NOMO-1 treated with DMSO at 0.1 percent for 48 hours (cell line): ENCODE measurements around the gene GPR33.
A peak's percentile ranks its signal among the peaks of the same experiment; 100 is the strongest.
"Not testable (repeated sequence)": the region's sequence is repeated elsewhere in the genome, so short reads cannot be mapped to it uniquely, and the experiment has no call there.

Experiments
- DNase-seq: peaks from one replicate; lab custom pipeline; 2025; ENCODE audit not compliant: unreplicated experiment; lab: John Stamatoyannopoulos, UW

GPR33 gene

DNA sequence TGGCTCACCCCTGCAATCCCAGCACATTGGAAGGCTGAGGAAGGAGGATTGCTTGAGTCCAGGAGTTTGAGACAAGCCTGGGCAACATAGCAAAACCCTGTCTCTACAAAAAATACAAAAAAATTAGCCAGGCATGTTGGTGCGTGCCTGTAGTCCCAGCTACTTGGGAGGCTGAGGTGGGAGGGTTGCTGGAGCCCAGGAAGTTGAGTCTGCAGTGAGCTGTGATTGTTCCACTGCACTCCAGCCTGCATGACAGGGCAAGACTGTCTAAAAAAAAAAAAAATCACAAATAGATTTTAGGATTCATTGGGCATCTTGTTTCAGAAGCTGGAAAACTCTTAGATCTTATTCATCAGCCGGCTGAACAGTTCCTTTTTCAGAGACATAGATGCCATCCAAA lies 25.4 kb downstream of the GPR33 start:
- not testable (repeated sequence) for DNase-seq

DNA sequence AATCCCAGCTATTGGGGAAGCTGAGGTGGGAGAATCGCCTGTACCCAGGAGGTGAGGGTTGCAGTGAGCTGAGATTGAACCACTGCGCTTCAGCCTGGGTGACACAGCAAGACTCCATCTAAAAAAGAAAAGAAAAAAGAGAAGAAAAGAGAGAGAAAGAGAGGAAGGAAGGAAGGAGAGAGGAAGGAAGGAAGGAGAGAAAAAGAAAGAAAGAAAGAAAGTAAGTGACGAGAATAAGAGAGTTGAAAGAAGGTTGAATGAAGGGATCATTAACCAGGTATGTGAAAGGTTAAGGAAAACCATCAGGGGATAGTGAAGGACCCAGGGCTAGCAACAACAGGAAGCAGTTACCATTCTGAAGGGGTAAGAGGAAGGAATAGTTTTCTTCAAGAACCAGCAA lies 26.3 kb downstream of the GPR33 start:
- no peak for DNase-seq

DNA sequence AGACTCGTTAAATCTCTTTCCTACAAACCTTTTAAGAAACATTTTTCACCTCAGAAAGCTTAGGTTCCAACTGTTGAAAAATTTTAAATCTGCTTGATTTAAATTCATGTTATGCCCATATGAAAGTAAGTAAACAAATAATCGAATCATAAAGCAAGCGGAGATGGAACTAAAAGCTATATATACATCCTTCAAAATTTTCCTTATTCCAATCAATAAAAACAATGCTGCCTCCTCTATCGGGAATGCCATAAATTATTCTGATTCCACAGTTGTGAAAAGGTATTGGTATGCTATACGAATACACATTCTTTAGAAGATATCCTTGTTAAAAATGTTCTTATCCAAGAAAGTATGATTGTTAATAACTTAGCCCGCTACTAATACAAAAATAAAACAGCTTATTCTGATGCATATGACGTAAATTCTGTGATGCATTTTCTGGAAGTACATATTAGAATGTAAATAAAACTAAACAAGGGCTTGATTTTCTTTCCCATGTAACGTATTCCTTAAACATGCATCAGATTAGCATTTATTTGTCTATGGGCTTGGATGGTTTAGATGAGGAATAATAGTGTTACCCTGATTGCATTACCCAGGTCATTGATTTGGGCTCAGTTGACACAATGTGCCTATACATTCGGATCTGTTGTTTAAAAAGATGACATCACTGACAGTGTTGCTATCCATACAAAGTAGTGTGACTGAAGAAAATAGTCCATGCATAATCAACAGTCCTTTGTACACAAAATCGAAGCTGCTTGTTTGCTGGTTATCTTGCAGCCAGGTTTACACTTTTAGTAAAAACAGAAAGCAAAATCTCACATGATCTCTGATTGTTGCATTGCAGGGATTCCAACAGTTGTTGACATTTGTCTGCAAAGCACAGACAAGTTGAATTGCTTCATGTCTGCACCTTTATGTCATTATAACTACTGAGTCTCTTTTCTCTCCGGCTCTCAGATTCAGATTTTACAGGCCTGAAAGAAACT lies 29.9 kb downstream of the GPR33 start:
- no peak for DNase-seq

DNA sequence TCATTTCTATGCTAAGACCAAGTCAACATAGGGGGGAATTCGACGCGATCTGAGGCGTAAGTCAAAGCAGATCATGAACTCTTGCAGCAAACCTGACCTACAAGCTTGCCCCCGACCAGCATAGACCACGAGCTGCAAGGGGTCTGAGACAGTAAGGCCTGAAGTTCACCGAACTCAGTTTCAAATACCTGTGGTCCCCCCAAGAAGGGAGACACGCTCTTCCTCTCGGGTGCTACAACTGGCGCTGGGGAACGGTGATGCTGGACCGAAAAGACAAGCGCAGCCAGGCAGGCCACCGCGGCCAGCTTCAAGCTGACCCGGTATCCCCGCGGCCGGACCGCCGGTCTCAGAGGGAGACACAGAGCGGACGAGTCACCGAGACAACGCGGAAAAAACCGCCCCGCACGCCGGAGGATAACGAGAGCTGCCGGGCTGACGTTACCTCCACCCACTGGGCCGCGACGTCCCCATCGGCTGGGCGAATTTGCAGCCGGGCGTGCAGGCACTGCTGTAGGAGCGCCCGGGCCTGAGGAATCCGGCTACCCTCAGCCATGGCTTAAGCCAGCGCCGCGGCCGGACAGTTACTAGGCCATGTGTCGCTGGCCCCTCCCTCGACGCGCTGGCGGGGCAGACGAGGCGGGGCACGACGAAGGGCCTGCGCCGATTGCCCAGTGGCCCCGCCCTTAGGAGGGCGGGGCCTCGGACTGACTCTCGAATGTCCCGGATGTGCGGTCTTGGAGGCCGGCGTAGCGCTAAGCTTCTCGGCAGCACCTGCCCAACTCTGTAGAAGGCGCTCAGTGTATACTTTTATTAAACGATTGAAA lies 30.8 kb downstream of the GPR33 start, which contains the start of gene DTD2:
Gene DTD2 (minus strand): TSS at position 666 of the 824 bp plus-strand sequence. CDS start 113 bp downstream, at position 553.
- DNase-seq: peak; percentile 91

DNA sequence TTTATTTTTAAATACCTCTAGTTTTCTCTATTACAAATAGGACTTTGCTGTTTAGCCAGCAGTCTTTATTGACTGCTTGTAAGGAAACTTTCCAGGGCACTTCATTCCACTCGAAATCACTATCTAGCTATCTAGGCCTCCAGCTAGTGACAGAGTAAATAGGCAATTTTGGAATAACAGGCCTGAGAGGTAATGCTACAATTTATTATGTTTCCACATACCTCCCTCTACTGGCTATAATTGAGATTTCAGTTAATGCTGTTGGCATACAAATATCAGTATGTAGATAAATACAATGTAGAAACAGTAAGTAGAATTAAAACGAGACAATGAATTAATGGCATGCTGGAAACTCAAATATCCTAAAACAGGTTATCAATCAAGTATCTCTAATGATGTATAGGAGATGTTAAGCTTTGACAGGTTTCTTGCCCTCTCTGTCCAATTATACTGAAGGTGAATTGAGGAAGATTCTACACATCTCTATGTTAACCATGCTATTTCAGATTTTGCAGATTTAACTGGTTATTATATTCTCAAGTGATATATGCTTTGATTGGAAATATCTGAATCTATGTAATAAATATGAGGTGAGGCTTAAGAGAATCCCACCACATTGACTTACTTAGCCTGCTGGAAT lies 37.7 kb downstream of the GPR33 start:
- peak; percentile 35 for DNase-seq

DNA sequence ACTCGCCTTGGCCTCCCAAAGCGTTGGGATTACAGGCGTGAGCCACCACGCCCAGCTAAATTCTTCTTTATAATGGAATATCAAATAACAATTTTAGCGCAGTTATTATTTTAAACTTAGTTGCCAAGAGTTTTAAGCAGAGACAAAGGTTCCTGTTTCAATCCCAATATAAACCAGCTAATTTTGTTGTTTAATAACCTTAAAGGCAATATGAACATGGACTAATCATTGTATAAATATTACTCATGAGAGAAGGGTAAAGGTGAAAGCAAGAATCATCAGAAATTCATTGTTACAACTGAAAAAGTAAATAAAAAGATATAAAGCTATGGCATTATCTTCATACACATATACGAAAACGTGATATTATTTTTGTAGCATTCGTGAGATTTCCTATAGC lies 38.7 kb downstream of the GPR33 start:
- no peak for DNase-seq

DNA sequence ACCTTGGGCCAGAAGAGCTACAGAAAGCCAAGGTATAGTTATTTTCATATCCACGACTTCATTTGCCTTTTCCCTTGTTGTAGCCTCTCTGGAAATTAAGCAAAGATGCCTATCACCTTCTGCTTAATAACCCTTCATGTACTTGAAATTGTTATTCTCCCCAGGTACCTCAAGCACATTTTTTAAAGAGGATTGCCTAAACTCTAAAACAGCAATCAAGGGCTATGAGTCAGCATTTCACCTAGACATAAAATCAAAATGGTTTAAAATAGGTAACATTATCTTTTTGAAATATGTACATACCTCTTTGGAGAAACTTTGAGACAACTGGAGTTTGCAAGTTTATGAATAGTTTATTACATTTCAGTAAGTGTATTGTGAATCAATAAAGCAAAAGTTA lies 42.1 kb downstream of the GPR33 start:
- no peak for DNase-seq

DNA sequence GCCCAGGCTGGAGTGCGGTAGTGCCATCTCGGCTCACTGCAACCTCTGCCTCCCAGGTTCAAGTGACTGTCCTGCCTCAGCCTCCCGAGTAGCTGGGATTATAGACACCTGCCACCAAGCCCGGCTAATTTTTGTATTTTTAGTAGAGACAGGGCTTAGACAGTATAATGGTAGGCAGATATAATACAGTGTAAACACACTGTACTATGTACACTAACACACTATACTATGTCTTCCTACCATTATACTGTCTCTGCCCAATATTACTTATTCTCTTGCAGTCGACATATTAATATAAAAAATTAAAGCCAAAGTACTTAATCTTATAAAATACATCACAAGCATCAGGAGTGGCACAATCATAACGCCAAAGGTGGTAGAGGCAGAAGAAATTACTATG lies 45.6 kb downstream of the GPR33 start:
- DNase-seq: no peak

DNA sequence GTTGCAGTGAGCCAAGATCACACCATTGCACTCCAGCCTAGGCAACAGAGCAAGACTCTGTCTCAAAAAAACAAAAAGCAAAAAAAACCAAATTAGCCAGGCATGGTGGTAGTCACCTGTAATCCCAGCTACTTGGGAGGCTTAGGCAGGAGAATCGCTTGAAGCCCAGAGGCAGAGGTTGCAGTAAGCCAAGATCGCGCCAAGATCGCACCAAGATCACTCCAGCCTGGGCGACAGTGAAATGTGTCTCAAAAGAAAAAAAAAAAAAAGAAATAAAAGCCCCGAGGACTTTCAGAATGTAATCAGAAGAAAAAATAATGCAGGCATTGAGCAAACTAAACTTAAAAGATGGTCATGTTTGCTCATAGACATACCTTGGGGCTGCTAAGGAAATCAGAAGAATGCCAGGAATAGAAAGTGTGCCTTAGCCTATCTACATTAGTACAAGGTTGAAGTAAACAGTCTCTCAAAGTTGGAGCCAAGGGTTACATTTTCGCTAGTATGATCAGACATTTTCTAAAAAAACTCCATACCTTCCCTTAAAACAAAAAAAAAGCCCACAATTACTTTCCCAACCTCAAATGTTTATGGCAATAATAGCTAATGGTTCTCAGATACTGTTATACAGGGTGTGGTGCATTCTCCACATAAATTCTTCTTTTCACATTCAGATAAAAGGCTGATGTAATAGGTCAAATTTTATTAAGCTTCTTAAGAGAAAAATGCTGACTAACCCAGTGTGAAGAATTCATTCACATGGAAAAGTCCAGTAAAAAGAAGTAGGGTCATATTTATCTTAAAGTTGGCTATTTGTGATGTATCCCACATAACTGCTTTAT lies 46.3 kb downstream of the GPR33 start:
- no peak for DNase-seq

DNA sequence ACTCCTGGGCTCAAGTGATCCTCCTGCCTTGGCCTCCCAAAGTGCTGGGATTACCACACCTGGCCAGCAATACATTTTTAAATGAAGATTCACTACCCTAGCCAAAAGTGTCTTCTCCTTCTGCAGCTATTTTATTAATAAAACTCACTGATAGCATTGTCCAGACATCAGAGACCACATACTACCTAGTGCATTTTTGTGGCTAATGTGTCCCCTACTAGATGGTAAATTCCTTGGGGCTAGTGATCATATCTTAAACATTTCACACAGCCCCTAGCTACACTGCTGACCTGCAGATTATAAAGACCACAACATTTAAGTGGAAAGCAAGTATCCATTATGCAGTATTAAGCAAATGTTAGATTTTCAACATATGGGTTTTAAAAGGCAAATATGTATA lies 47.6 kb downstream of the GPR33 start:
- no peak for DNase-seq

DNA sequence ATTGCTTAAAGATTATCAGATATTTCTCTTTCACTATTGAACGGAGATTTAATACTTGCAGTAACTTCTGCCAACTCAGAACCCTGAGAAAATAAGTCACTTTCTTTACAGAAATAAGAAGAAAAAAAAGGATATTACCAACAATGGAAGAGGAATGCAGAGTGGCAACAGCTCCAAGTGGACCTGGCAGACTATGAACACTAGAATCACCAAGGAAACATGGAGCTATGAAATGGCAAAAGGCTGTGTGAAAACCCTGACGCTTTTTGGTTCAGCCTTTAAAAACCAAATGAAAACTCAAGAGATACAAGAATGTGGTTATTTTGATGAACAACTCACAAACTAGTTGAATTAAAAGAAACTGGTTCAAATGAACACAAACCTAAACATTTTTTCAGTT lies 48.3 kb downstream of the GPR33 start:
- no peak for DNase-seq

DNA sequence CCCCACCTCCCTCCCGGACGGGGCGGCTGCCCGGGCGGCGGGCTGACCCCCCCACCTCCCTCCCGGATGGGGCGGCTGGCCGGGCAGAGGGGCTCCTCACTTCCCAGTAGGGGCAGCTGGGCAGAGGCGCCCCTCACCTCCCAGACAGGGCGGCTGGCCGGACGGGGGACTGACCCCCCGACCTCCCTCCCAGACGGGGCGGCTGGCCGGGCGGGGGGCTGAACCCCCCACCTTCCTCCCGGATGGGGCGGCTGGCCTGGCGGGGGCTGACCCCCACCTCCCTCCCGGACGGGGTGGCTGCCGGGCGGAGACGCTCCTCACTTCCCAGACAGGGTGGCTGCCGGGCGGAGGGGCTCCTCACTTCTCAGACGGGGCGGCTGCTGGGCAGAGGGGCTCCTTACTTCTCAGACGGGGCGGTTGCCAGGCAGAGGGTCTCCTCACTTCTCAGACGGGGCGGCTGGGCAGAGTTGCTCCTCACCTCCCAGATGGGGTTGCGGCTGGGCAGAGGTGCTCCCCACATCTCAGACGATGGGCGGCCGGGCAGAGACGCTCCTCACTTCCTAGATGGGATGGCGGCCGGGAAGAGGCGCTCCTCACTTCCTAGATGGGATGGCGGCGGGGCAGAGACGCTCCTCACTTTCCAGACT lies 50.7 kb downstream of the GPR33 start:
- not testable (repeated sequence) for DNase-seq

DNA sequence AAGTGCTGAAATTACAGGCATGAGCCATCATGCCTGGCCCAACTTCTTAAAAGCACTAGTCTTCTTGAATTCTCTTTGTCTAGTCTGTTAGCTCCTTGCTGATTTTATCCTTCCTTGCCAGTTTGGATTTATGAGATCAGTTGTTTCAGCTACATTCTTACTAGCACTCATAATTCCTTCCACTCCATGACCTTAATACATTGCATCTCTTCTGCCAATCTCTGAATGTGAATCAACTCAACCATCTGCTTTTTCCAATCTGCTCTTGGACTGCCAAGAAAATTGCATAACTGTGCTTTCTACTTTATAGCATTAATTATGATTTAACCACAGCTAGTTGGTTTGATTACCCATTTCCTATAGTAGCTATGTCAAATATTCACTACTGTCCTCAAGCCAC lies 52.6 kb downstream of the GPR33 start:
- DNase-seq: peak; percentile 47
